HepG2 (cell line): Measurements from ENCODE around the gene PEX14. TPM values are rescaled to one million over a fixed set of nuclear protein-coding genes. Genes with fewer than 3 reads are reported as not detected.

Experiments
- ATAC-seq: fragments of 200-7000 bp; cut with Tn5 transposase; 3 replicates; pipeline ENCODE4 v1.9.1; 2020; ENCODE audit warnings: mild to moderate bottlenecking, moderate library complexity
- BruUV-seq: library from RNA; stranded (reverse); fragments of 400-500 nt; replicated peaks from 2 replicates; lab custom pipeline; 2021; lab: Mats Ljungman, UMichigan
- CTCF ChIA-PET: fragments of 300-600 bp; formaldehyde crosslinking; extraction: SDS; loops from one replicate; lab custom pipeline; 2021; ENCODE audit warnings: low total read pairs, inconsistent platforms, low intra/inter-chr PET ratio; lab: Yijun Ruan, JAX
- POLR2A ChIA-PET: fragments of 350-600 bp; sonication (Branson Sonifier 250); formaldehyde crosslinking; loops from one replicate; lab custom pipeline; 2020; ENCODE audit warnings: antibody characterized with exemption, inconsistent platforms; lab: Yijun Ruan, JAX
- DNase-seq: peaks from one replicate; pipeline ENCODE4 v3.0.0-alpha.2; 2015; ENCODE audit warnings: low spot score
- FAIRE-seq: peaks from 3 replicates; lab custom pipeline; 2011; peaks lifted over from hg19 to GRCh38; lab: Jason Lieb, UNC
- H2AFZ ChIP-seq: one replicate; pipeline ENCODE4 v1.6.1; 2011; ENCODE audit warnings: low read length, inconsistent platforms
- H3K27ac ChIP-seq: fragments of 300-600 bp; 3 replicates; pipeline ENCODE4 v1.8.0; 2011; ENCODE audit warnings: mixed run types, mild to moderate bottlenecking, mixed read lengths, low read length, inconsistent platforms; ENCODE audit not compliant: insufficient read depth; ENCODE audit errors: extremely low read length
- H3K27me3 ChIP-seq, 2 experiments: fragments of 200-600 bp in 1 of 2; 2 replicates in 1 of 2; 3 replicates in 1 of 2; pipeline versions ENCODE4 v1.6.0 to v1.8.0; 2011; ENCODE audit warnings: low read length in 2 of 2, mild to moderate bottlenecking in 2 of 2, moderate library complexity in 2 of 2, inconsistent platforms in 1 of 2; ENCODE audit not compliant: insufficient read depth in 2 of 2, control insufficient read depth in 1 of 2
- H3K36me3 ChIP-seq, 2 experiments: fragments of 200-600 bp in 1 of 2; replicated peaks in 1 of 2; 2 replicates in 1 of 2; 3 replicates in 1 of 2; pipeline versions ENCODE4 v1.5.1 to v1.8.0; 2011; ENCODE audit warnings: low read length in 2 of 2, inconsistent platforms in 1 of 2; ENCODE audit not compliant: insufficient read depth in 2 of 2, control insufficient read depth in 1 of 2
- H3K4me1 ChIP-seq: 2 replicates; pipeline ENCODE4 v1.5.1; 2012; ENCODE audit warnings: low read length, inconsistent platforms; ENCODE audit not compliant: insufficient read depth
- H3K4me2 ChIP-seq: 2 replicates; pipeline ENCODE4 v1.6.0; 2011; ENCODE audit warnings: low read depth, low read length, inconsistent platforms
- H3K4me3 ChIP-seq, 3 experiments: fragments of 200-600 bp in 1 of 3; sonication (generic), shearing (Covaris generic) in 1 of 3; replicated peaks in 1 of 3; 2 replicates each; pipeline ENCODE4 v1.5.1; 2011 to 2016; ENCODE audit warnings: low read length in 3 of 3, inconsistent platforms in 2 of 3, low read depth in 2 of 3, mild to moderate bottlenecking in 2 of 3, control low read depth in 1 of 3, mixed read lengths in 1 of 3; ENCODE audit not compliant: insufficient read depth in 1 of 3
- H3K79me2 ChIP-seq: one replicate; pipeline ENCODE4 v1.6.1; 2011; ENCODE audit warnings: low read length, inconsistent platforms; ENCODE audit not compliant: insufficient read depth
- H3K9ac ChIP-seq: 2 replicates; pipeline ENCODE4 v1.6.0; 2011; ENCODE audit warnings: mild to moderate bottlenecking, low read depth, low read length, inconsistent platforms; ENCODE audit not compliant: insufficient read depth
- H3K9me3 ChIP-seq: 2 replicates; pipeline ENCODE4 v1.5.1; 2012; ENCODE audit warnings: mild to moderate bottlenecking, low read length
- H4K20me1 ChIP-seq: 2 replicates; pipeline ENCODE4 v1.6.0; 2011; ENCODE audit warnings: inconsistent platforms, mild to moderate bottlenecking, low read length, moderate library complexity; ENCODE audit not compliant: insufficient read depth
- ATF7 ChIP-seq, 2 experiments: fragments of 450-650 bp in 1 of 2; sonication (generic) in 1 of 2; formaldehyde crosslinking in 1 of 2; IDR thresholded peaks; 2 replicates each; pipeline versions ENCODE4 v1.4.0 to v1.6.1; 2016 to 2020; ENCODE audit warnings: antibody characterized with exemption in 1 of 2, mild to moderate bottlenecking in 1 of 2, missing genetic modification reagents in 1 of 2
- CBX2 ChIP-seq, 2 experiments: fragments of 200-600 bp in 1 of 2; sonication (generic); formaldehyde crosslinking in 1 of 2; IDR thresholded peaks; 2 replicates each; pipeline versions ENCODE4 v1.7.0 to v1.8.1; 2018 to 2022; ENCODE audit warnings: low read depth in 2 of 2, low read length in 1 of 2, mild to moderate bottlenecking in 1 of 2, missing genetic modification reagents in 1 of 2
- CENPX ChIP-seq: sonication (generic); formaldehyde crosslinking; IDR thresholded peaks from 2 replicates; pipeline ENCODE4 v1.9.0; 2021; ENCODE audit warnings: mild to moderate bottlenecking, missing genetic modification reagents, moderate library complexity
- FOXM1 ChIP-seq: sonication (generic); formaldehyde crosslinking; IDR thresholded peaks from 2 replicates; pipeline ENCODE4 v1.5.0; 2020; ENCODE audit warnings: missing genetic modification reagents
- MIER2 ChIP-seq: IDR thresholded peaks from 2 replicates; pipeline ENCODE4 v1.6.1; 2016; ENCODE audit warnings: missing biosample characterization, missing genetic modification reagents
- NBN ChIP-seq: fragments of 450-650 bp; conservative IDR thresholded peaks from 2 replicates; pipeline ENCODE4 v1.6.1; 2017
- SOX5 ChIP-seq: IDR thresholded peaks from 2 replicates; pipeline ENCODE4 v1.6.1; 2016; ENCODE audit warnings: borderline replicate concordance
- WGBS: methylation state at CpG from one replicate; pipeline ENCODE4 v1.1.6; 2017; ENCODE audit warnings: low lambda C conversion rate; 5-methylcytosine and 5-hydroxymethylcytosine counted together
- in situ Hi-C: cut with HindIII; loops from 2 replicates; pipeline ENCODE4 v1.10.0; 2017; ENCODE audit warnings: low pct_unique_long_range_greater_than_20kb; ENCODE audit not compliant: extremely low pct_ligation_motif_present
- intact Hi-C: fragments of 100-400 bp; cut with micrococcal nuclease; formaldehyde crosslinking; loops from one replicate; pipeline ENCODE4 v1.10.0; 2022; ENCODE audit not compliant: unreplicated experiment
- polyA plus RNA-seq, 8 experiments: library from polyadenylated mRNA; depleted of rRNA in 3 of 8; stranded (reverse) in 7 of 8; unstranded in 1 of 8; fragments of >200 nt; fragmentation: Illumina TruSeq in 4 of 8; extraction: Trizol in 4 of 8; gene quantifications; 2 replicates each; pipeline versions ENCODE4 v1.2.1 to v1.2.3, GENCODE V29; 2011 to 2016; ENCODE audit warnings: low read depth in 4 of 8, missing spikeins in 1 of 8, mixed read lengths in 1 of 8; ENCODE audit not compliant: insufficient read depth in 1 of 8
- total RNA-seq, 5 experiments: library from RNA; depleted of rRNA; stranded (reverse); fragments of >200 nt; fragmentation: Illumina TruSeq; extraction: Trizol; gene quantifications; 2 replicates each; pipeline ENCODE4 v1.2.3, GENCODE V29; 2016; ENCODE audit warnings: low read depth in 1 of 5
- TF ChIP-seq, protein P1 (sequence below): sonication (generic); formaldehyde crosslinking; IDR thresholded peaks from 2 replicates; pipeline ENCODE4 v1.4.0; 2020; ENCODE audit warnings: missing genetic modification reagents, mild to moderate bottlenecking, borderline replicate concordance

PEX14 gene
- total and polyA plus RNA-seq, 2 of the 13 experiments (the other 11 are each of a cell fraction or from before 2014, with no cell fraction given) = 6.5 to 9.9 TPM

- TF ChIP-seq ATF7 (IDR thresholded peaks at IDR 0.05) = no peak
- no peak for TF ChIP-seq ATF7 (CRISPR knock-in tag; IDR thresholded peaks at IDR 0.05)
- no peak for TF ChIP-seq NBN
- TF ChIP-seq SOX5 (CRISPR knock-in tag) = no peak
Measured at GRCh38 chr1:10614377-10615225, 139.9 kb downstream of the PEX14 start (continued).

DNA sequence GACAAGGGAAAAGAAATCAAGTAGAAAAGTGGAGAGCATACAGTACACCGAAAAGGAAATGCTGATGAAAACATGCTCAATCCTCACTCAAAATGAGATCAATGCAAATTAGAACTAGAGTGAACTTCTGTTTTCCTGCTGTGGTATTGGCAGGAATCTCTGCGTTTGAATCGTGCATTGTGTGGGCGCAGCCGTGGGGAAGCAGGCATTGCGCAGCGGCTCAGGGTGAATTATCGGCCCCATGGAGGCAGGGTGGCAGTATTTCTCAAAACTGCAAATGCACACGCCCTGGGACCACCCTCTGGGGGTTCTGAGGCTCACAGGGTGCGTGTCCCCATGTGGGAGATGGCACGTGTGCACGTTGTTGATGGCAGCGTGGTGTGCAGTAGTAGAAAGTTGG, 140.6 kb downstream of the PEX14 start:
- Histone ChIP-seq H3K36me3 (0 out of 5 replicates have a peak, but pooled peaks cover 0 to 1% of the 10 kb centered on the region in 2 experiments), H4K20me1 (no peaks in the 10 kb centered on the region), H2AFZ (no peak overlapping the region), H3K9me3 (no peaks in the 10 kb centered on the region), H3K79me2 (no peaks in the 10 kb centered on the region), H3K4me1 (no peaks in the 10 kb centered on the region), H3K27me3 (no peaks in the 10 kb centered on the region), H3K9ac (no peak overlapping the region), H3K27ac (no peak overlapping the region), H3K4me3 (no peak overlapping the region), H3K4me2 (no peak overlapping the region)
- intact Hi-C loops = no loop called here
- 95% methylated on average over 13 of the region's 13 CpGs for WGBS
- DNase-seq = no peak
- no peak for TF ChIP-seq CENPX (CRISPR knock-in tag)
- CTCF ChIA-PET = no interaction called here
- no peak for FAIRE-seq
- ATAC-seq = no peak
- in situ Hi-C loops = no loop called here
- no TSS peak for BruUV-seq
- POLR2A ChIA-PET = no interaction called here

- Histone ChIP-seq H3K79me2 (no peaks in the 10 kb centered on the region), H3K27me3 (no peaks in the 10 kb centered on the region), H3K36me3 (0 out of 5 replicates have a peak, but pooled peaks cover 0 to 1% of the 10 kb centered on the region in 2 experiments), H3K4me3 (no peak overlapping the region), H4K20me1 (no peaks in the 10 kb centered on the region), H3K27ac (no peak overlapping the region), H3K9me3 (no peaks in the 10 kb centered on the region), H3K4me2 (no peak overlapping the region), H3K9ac (no peak overlapping the region), H2AFZ (no peak overlapping the region), H3K4me1 (no peaks in the 10 kb centered on the region)
- intact Hi-C loops = no loop called here
- no TSS peak for BruUV-seq
- FAIRE-seq = no peak
- no peak for DNase-seq
- in situ Hi-C loops = no loop called here
- ATAC-seq = no peak
- POLR2A ChIA-PET = no interaction called here
- 97% methylated on average over 21 of the region's 27 CpGs for WGBS
- CTCF ChIA-PET = no interaction called here
- TF ChIP-seq FOXM1 (no peak), CBX2 (IDR thresholded peaks at IDR 0.05; ENCODE audit: low read depth, low read length) (no peak), CBX2 (CRISPR knock-in tag; IDR thresholded peaks at IDR 0.05; ENCODE audit: low read depth) (no peak), MIER2 (CRISPR knock-in tag) (no peak)
- TF ChIP-seq, protein P1, sequence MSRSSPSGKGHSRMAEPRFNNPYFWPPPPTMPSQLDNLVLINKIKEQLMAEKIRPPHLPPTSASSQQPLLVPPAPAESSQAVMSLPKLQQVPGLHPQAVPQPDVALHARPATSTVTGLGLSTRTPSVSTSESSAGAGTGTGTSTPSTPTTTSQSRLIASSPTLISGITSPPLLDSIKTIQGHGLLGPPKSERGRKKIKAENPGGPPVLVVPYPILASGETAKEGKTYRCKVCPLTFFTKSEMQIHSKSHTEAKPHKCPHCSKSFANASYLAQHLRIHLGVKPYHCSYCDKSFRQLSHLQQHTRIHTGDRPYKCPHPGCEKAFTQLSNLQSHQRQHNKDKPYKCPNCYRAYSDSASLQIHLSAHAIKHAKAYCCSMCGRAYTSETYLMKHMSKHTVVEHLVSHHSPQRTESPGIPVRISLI = no peak
Measured at GRCh38 chr1:10615932-10616671, 141.4 kb downstream of the PEX14 start.
